GM12801 (cell line): ENCODE measurements around the gene XPO5.

Source experiments
- TF ChIP-seq, protein P1 (sequence below): IDR thresholded peaks from one replicate; pipeline ENCODE4 v1.5.1; 2011; ENCODE audit warnings: control low read depth; ENCODE audit not compliant: insufficient read length; ENCODE audit errors: extremely low read depth

Gene XPO5

DNA sequence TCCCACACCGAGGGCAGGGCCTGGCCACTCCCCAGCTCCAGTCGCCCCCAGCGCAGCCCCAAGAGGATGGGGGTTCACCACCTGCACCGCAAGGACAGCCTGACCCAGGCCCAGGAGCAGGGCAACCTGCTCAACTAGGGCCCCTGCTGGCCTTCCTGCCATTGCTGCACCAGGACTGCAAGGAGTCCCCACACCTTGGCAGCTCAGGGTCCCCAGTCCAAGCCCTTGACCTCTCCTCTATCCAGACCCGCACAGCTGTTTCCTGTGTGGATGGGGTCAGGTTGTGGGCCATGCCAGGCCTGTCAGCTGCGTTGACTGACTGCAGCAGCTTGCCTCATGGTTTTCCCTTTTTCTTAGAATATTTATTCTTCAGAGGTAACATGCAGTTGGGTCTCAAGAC lies 70.1 kb downstream of the XPO5 start:
- TF ChIP-seq, protein P1, sequence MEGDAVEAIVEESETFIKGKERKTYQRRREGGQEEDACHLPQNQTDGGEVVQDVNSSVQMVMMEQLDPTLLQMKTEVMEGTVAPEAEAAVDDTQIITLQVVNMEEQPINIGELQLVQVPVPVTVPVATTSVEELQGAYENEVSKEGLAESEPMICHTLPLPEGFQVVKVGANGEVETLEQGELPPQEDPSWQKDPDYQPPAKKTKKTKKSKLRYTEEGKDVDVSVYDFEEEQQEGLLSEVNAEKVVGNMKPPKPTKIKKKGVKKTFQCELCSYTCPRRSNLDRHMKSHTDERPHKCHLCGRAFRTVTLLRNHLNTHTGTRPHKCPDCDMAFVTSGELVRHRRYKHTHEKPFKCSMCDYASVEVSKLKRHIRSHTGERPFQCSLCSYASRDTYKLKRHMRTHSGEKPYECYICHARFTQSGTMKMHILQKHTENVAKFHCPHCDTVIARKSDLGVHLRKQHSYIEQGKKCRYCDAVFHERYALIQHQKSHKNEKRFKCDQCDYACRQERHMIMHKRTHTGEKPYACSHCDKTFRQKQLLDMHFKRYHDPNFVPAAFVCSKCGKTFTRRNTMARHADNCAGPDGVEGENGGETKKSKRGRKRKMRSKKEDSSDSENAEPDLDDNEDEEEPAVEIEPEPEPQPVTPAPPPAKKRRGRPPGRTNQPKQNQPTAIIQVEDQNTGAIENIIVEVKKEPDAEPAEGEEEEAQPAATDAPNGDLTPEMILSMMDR, result no peak

DNA sequence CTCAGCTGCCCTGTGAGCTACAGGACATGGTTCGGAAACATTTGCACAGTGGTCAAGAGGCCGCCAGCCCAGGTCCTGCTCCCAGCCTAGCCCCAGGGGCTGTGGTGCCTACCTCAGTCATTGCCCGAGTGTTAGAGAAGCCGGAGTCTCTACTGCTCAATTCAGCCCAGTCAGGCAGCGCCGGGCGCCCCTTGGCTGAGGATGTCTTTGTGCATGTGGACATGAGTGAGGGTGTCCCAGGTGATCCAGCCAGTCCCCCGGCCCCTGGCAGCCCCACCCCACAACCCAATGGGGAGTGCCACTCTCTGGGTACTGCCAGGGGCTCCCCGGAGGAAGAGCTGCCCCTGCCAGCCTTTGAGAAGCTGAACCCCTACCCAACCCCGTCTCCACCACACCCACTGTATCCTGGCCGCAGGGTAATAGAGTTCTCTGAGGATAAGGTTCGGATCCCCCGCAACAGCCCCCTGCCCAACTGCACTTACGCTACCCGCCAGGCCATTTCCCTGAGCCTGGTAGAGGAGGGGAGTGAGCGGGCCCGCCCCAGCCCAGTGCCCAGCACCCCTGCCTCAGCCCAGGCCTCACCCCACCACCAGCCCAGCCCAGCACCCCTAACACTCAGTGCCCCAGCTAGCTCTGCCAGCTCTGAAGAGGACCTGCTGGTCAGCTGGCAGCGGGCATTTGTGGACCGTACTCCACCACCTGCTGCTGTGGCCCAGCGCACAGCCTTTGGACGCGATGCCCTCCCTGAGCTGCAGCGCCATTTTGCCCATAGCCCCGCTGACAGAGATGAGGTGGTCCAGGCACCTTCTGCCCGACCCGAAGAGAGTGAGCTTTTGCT lies 70.9 kb downstream of the XPO5 start:
- TF ChIP-seq, protein P1, result no peak

DNA sequence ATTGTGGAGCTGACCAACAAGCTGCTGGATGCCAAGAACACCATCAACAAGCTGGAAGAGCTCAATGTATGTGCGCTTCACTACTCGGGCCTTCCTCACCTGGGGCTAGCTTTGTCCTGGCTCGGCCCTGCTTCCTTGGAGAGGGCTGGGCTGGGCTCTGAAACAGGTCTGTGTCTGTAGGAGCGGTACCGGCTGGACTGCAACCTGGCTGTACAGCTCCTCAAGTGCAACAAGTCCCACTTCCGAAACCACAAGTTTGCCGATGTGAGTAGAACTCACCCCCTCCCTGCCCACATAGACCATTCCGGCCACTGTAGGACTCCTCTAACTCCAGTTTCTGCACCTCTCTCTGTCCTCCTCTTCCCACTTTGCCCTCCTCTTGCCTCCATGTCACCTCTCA lies 72.4 kb downstream of the XPO5 start:
- TF ChIP-seq, protein P1, result no peak

DNA sequence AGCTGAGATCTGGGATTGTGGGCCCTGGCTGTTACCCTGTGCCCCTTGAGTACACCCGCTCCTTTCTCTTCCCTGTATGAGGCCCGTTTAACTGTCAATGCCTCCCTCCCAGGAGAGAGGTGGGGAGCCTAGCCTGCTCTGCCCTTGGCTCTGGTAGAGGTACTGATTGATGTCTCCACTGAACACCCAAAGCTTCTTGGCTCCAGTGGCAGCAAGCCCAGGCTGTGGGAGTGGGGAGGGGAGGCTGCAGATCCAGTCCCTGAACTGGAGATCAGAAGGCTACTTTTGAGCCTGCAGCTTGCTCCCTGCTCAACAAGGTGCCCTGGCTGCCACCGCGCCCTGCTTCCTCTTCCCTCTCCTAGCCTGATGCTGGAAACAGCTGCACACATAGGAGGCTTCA lies 73.2 kb downstream of the XPO5 start:
- TF ChIP-seq, protein P1, result no peak

DNA sequence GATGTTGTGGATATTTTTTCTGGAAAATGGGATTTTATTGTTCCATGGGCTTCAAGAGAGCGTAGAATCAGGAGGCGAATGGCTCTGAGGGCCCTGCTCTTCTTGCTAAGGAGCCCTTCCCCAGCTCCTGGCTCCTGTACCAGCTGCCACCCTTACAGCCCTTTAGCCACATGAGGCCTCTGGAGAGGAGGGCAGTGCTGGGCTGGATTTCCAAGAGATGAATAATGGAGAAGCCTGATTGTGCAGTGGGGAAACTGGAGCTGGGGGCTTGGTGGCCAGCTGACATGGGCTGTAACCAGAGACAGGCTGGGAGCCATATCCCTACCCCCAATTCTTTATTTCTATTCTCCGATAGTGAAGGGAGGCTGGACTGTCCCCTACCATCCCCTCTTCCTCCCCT lies 74.9 kb downstream of the XPO5 start:
- TF ChIP-seq, protein P1, result no peak

DNA sequence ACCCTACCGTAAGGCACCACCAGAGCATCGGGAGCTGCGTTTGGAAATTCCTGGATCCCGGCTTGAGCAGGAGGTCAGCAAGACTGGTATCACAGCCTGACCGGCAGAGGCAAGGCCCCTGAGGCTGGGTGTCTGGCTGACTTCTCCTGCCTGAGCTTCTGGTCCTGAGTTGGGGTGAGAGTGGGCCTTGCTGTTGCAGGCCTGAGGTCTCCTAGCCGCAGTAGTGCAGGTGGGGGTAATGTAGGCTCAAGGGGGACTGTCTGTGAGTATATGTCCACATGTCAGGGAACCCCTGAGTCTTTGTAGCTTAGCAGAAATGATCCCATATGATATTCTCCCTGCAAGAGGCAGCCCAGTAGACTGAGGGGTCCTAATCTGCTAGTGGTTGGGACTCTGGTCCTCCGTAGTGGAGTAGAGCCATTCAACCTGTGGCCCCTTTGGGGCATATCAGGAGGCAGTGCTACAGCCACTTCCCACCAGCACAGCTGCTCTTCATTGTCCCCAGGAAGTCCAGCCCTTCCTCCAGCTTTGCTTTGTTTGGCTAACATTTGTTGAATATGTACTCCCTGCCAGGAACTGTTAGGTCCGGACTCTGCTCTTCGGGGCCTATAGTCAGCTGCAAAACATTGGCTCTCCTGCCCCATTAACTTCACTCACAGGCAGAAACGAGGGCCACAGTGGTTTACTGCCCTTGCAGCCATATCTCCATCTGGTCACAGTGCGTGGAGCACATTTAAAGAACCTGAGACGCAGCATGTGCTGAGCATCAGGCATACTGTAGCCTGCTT lies 76.6 kb downstream of the XPO5 start:
- TF ChIP-seq, protein P1, result no peak

DNA sequence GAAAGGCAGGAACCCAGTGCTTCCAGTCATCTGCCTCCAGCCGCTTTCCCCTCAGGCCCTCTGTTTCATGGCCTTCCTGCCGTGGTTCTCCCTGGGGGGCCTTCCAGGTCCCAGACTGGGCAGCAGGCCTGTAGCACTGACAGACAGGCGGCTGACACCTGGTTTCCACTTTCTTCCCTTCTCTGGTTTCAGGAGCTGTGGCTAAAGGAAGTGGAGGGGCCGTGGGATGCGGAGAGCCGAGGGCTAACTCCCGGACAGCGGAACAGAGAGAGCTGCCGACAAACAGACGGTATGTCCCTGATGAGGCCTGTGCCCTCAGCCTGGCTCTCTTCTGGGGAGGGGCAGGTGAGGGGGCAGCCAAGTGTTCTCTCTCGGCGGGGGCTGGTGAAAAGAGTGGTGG lies 78.1 kb downstream of the XPO5 start:
- TF ChIP-seq, protein P1, result no peak
